DOHH2 (cell line): ENCODE measurements around the gene PHC2.

ENCODE experiments used
- CTCF ChIP-seq: fragments of 200-600 bp; sonication (generic); IDR thresholded peaks from one replicate; pipeline ENCODE4 v1.5.1; 2014; ENCODE audit warnings: antibody characterized with exemption, mild to moderate bottlenecking, low read depth, low read length; ENCODE audit not compliant: poor library complexity, severe bottlenecking
- EZH2phosphoT487 ChIP-seq: fragments of 200-600 bp; sonication (generic); IDR thresholded peaks from 2 replicates; pipeline ENCODE4 v1.6.1; 2017; ENCODE audit warnings: borderline replicate concordance, mild to moderate bottlenecking, antibody characterized with exemption, low read length, moderate library complexity, mixed read lengths

DNA sequence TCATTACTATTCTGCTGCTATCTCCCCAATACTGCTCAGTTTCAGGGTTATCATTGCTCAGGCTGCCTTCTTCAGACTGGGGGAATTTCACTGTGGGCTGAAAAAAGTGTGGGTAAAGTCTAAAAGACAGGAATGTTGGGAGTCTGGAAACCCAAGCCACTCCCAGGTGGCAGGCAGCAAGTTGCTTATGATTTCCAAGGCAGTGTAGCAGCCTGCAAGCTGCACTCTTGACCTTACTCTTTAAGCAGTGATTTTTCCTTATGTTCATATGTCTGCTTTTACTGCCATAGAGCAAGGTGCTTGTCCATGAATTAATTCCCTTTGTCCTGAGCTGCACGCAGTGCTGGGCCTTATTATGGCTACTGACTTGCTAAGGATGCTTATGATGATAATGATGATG is 53.1 kb downstream of the PHC2 start:
- TF ChIP-seq CTCF: no peak
- no peak for TF ChIP-seq EZH2phosphoT487
